NCI-H2081 treated with DMSO at 0.1 percent for 48 hours (cell line): ENCODE results near the gene TRNAU1AP.
A peak's percentile ranks its signal among the peaks of the same experiment; 100 is the strongest.
"Not testable (repeated sequence)": the region's sequence is repeated elsewhere in the genome, so short reads cannot be mapped to it uniquely, and the experiment has no call there.

Experiments
- DNase-seq: peaks from one replicate; lab custom pipeline; 2025; lab: John Stamatoyannopoulos, UW

TRNAU1AP gene

DNA sequence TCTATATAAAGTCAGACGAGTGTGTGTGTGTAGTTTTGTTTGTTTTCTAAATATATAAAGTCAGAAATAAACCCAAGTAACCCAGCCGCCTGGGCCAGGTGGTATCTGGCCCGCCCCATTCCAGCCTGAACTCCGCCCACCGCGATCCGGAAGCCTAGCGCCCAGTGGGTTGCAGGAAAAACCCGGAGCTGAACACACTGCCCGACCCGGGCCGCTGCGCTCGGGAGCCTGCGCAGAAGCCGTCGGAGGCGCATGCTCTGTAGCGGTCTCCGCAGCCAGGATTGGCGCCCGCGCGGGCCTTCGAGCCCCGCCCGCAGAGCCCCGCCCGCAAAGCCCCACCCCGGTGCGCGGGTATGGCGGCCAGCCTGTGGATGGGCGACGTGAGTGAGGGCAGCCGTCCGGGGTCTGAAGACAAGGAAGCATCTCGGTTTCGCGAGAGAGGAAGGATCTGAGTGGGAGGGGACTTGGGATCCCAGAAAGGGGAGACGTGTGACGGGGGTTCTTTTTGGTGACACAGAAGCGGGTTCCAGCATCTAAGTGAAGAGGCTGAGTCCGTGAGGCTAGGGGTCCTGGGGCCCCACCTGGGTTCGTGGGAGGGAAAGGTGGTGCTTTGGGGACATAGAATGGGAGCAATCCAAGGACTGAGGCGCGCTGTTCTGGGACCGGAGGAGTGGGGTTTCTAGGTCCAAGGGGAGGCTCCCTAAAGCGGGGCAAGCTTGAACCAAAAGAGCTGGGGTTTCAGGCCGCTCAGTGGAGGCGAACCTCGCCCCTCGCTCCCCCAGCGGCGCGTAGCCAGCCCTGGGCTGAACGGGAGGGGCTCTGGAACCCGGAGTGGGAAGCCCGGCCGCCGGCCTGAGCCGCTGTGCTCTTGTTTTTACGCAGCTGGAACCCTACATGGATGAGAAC, at the start of gene TRNAU1AP:
Gene TRNAU1AP (plus strand): TSS at position 328 of the 906 bp plus-strand sequence. CDS start 26 bp downstream, at position 354.
- peak; percentile 67 for DNase-seq

DNA sequence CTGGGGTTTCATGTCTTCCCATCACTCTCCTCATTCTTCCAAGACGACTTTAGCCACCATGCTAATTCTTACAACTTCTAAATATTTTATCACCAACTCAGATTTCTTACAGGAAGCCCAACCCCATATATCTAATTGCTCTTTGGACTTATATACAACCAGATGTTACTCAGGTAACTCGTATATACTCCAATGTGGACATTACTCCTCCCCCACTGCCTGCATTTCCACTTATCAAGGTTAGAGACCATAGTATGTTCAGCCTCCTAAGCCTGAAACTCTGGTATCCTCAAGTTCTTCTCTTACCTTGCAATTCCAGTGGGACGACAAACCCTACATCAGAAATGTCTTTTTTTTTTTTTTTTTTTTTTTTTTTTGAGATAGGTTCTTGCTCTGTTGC, 49.8 kb upstream of the TRNAU1AP start:
- no peak for DNase-seq

DNA sequence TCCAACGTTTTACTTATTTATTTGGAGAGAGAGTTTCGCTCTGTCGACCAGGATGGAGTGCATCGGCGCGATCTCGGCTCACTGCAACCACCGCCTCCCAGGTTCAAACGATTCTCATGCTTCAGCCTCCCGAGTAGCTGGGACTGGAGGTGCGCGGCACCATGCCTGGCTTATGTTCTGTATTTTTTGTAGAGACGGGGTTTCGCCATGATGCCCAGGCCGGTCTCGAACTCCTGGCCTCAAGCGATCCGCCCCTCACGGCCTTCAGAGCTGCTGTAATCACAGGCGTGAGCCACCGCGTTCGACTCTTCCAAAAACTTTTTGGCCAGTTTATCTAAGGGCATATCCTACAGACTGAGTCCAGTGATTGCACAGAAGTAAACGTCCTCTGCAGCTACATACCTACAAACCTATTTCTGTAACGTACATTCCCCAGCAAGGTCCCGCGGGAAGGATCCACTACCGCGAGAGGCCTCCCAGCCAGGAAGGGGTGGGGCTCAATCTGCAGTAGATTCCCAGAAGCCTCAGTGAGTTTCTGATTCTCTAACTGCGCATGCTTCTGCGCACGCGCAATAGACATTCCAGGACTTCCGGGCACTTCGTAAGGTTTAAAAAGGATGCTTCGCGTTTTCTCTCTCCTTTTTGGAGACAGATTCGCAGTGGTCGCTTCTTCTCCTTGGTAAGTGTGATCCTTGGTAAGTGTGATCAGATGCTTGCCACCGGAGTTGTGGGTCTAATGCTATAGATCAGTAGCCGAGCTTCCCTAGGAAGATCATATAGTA, 47.3 kb upstream of the TRNAU1AP start, which contains the start of gene RCC1:
Gene RCC1 (plus strand): TSS at position 638 of the 782 bp plus-strand sequence. CDS start 23,824 bp downstream, outside the sequence.
- DNase-seq = peak; percentile 95

DNA sequence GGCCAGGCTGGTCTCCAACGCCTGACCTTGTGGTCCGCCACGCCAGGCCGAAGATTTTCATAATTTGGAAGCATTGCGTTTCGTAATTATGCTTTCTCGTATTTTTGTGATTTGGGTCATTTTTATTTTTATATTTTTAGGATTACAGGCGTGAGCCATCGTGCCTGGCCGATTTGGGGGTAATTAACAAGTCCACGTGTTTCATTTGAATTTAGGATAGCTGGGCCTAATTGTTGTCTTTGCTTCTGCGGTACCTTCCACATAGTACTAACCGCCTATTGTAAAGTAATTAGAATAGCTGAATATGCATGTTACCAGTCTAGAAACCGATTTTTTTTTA, 46.0 kb upstream of the TRNAU1AP start:
- DNase-seq = no peak

DNA sequence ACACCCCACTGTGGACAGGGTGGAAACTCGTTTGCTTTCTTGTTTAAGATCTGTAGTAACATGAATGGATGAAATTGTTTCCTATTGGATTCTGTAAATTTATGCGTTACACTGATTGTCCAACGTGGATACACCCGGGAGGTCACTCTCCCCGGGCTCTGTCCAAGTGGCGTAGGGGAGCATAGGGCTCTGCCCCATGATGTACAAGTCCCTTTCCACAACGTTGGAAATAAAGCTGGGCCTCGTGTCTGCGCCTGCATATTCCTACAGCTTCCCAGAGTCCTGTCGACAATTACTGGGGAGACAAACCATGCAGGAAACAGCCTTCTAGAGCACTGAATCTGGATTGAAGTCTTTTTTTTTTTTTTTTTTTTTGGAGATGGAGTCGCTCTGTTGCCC, 45.6 kb upstream of the TRNAU1AP start:
- no peak for DNase-seq

DNA sequence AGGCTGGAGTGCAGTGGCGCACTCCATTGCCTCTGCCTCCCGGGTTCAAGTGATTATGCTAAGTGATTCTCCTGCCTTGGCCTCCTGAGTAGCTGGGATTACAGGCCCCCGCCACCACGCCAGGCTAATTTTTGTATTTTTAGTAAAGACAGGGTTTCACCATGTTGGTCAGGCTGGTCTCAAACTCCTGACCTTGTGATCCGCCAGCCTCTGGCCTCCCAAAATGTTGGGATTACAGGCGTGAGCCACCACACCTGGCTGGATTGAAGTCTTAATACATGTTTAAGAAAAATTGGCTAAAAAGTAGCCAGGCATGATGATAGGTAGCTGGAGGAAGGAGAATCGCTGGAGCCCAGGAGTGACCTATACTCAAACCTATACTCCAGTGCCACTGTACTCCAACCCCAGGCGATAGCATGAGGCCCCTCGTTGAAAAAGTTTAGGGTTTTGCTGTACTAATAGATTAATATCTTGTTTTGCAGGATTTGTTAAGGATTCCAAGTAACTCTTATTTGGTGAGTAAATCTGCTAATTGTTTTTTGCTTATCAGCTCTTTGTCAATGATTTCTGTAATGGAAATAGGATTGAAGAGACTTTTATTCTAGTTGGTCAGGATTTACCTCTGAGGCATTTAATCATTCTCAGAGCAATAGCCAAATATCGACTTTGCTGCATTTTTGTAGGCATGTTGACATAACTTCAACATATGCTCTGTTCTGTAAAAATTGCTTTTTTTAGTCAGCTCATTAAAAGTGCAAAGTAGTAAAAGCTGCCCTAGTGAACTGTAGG, 45.0 kb upstream of the TRNAU1AP start:
- DNase-seq = no peak

DNA sequence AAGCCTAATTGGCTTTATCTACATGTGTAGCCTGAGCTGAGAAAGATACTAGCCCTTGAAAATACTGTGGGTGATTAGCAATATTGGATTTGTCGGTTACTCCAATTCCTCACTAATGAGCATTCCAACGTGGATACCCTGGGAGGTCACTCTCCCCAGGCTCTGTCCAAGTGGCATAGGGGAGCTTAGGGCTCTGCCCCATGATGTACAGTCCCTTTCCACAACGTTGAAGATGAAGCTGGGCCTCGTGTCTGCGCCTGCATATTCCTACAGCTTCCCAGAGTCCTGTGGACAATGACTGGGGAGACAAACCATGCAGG, 44.5 kb upstream of the TRNAU1AP start:
- no peak for DNase-seq

DNA sequence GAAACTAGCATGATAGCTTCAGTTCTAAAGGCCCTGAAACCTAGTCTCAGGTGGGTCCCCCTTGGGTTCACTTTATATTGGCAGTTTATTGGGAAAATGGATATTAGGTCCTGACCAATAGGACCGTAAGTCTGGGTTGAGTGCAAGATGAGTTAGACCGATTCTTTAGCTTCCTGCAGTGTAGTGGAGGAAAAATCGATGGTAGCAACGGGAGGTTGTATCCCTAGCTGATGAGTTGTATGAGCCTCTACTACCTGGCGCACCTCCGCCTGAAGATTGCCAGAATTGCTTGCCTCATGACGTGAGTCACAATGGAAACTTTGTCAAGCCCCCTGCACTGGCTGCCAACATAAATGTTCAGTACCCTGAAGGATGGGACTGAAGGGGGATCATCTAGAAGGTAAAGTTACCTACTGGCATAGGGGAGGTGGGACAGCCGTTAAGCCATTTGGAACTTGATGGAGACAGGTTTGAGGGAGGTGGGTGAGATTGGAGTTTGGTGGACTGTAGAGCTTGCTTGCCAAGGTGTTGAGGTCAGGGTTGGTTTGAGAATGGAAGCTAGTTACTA, 43.1 kb upstream of the TRNAU1AP start:
- DNase-seq = no peak

DNA sequence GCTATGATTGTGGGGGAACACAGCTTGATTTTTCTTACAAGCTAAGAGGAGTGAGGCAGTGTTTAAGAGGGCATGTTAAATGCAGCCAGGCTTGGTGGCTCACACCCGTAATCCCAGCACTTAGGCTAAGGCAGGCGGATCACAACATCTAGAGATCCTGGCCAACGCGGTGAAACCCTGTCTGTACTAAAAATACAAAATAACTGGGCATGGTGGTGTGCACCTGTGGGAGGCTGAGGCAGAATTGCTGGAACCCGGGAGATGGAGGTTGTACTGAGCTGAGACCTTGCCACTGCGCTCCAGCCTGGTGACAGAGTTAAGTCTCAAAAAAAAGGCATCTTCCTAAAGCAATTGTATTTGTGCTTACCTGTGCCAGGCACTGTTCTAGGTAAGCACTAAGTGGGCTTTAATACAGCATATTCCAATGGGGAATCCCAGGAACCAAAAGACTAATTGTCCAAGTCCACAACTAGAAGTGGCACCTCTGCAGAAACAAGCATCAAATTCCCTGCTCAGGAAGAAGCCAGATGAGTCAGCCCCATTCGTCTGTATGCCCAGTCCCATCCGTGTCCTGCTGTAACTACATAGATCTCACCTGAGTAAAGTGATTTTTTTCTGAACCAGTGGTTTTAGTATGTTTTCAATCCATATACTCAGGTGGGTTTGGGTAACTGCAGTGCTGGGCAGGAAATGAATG, 42.5 kb upstream of the TRNAU1AP start:
- no peak for DNase-seq

DNA sequence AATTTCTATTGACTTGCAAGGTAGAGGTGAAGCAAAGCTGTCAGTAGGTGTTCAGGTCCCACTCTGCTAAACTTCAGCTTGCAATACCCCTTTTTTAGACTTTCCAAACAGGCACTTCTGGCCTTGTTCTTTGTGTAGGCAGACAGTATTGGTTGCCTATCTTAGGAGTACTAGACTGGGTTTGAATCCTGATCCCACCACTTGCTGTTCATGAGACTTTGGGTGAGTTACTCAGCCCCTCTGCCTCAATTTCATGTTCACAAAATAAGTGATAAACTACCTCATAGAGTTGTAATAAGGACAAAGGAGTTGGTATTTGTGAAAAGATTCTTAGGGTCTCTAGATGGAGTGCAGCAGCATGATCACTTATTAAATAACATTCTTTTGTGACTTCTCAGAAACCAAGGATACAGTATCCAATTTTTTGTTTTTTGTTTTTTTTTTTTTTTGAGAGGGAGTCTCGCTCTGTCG, 41.9 kb upstream of the TRNAU1AP start:
- no peak for DNase-seq

DNA sequence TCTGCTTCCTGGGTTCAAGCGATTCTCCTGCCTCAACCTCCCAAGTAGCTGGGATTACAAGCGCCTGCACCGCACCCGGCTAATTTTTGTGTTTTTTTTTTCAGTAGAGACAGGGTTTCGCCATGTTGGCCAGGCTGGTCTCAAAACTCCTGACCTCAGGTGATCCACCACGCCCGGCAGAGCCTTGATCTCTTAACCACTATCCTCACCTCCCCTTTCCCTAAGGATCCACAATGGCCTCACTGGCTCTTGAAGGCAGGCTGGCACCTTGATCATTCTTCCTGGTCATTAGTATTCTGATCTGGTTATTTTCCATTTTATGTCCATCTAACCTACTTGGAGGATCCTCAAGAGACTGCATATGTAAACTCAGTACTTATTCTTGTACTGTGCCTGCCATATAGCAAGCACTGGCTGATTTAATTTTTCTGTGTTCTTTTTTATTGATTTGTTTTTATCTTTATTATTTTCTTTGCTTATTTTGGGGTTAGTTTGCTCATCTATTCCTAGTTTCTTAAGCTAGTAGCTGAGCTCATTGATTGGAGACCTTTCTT, 40.8 kb upstream of the TRNAU1AP start:
- no peak for DNase-seq

DNA sequence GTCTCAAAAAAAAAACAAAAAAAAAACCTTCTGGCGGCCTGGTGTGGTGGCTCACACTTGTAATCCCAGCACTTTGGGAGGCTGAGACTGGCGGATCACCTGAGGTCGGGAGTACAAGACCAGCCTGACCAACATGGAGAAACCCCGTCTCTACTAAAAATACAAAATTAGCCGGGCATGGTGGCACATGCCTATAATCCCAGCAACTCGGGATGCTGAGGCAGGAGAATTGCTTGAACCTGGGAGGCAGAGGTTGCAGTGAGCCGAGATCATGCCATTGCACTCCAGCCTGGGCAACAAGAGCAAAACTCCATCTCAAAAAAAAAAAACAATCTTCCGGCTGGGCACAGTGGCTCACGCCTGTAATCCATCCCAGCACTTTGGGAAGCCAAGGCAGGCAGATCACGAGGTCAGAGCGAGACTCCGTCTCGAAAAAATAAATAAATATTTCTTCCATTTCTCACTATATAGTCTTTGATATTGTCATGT, 38.4 kb upstream of the TRNAU1AP start:
- DNase-seq = not testable (repeated sequence)

DNA sequence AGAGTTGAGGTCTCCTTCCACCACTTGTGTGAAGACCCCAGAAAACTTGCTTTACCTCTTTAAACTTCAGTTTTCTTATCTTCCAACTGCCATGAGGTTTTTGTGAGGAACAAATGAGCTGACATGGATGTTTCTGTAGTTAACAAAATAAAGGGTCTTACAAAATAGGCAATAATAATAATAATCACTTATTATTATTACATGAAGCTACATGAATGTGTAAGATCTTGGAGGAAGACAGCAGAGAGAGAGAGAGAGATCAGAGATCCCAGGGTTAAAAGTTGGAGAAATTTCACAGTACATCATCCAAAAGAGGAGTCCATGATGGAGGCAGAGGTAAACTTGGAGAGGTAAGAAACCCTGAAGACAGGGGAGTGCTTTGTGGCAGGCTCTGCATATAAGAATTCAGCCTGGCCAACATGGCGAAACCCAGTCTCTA, 36.3 kb upstream of the TRNAU1AP start:
- no peak for DNase-seq

DNA sequence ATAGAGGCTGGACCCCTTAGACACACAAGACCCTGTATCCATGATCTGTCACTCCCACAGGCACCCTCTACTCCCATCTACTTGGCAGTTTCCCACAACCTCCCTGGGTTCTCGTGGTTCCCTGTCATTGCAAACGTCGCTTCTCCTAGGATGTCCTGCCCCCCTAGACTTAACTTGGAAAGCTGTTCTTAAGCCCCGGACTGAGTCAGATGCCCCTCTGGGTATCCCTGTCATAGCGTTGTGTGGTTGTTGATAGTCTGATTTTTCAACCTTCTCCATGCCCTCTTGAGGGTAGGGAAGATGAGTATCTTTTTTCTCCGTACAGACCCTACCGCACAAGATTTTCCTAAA, 35.3 kb upstream of the TRNAU1AP start:
- no peak for DNase-seq

DNA sequence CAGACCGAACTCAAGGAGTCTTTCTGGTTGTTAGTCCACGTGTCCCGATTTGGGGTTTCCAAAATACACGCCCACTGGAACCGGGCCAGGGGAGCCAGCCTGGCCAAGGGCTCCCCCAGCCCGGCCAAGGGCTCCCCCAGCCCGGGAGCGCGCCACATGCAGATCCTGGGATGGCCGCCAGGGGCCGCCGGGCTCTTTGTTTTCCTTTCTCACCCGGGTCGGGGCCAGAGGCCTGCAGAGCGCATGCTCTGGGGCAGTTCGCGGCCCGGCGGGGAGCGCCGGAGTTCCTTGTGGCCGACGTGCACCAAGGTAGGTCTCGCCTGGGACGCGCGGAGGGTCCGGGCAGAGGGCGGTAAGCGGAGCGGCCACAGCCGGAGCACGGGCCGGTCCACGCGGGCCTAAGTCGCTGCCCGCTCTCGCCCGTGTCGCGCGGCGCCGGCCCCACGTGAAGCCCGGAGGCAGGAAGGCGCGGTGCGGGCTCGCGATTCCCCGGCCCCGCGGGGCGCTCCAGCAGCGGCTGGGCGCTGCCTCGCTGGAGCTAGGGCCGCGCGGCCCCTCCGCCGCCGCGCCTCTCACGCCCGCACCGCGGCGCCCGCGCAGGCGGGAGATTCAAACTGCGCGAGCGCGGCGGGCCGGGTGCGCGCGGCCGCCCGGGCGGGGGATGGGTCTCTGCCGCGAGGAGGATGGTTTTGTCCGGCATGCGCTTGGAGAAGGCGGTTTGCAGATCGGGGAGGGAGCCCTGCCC, 34.7 kb upstream of the TRNAU1AP start:
- DNase-seq = peak; percentile 56

DNA sequence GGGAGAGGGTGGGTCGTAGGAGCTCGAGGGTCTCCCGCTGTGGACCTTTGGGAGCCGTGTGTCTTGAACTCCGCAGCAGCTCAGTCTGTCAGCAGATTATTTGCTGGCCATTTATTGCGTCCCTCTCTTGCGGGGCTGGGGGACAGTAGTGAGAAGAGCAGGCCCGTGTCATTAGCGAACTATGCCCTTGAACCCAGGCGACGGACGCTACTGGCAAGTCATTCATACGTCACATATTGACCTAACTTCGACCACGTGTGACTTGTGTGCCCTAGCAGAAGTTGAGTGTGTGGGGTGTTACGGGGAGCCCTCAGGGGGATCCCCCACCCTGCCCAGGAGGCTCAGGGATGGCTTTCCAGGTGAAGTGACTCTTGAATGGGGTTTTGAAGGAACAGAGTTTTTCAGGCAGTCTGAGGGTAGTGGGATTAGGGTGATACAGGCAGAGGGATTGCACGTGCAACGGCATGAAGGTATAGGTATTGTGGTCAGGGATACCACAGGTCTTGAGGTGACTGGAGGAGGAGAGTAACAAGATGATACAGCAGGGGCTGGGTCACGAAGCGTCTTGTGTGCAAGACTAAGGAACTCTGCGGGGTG, 34.0 kb upstream of the TRNAU1AP start:
- DNase-seq = no peak

DNA sequence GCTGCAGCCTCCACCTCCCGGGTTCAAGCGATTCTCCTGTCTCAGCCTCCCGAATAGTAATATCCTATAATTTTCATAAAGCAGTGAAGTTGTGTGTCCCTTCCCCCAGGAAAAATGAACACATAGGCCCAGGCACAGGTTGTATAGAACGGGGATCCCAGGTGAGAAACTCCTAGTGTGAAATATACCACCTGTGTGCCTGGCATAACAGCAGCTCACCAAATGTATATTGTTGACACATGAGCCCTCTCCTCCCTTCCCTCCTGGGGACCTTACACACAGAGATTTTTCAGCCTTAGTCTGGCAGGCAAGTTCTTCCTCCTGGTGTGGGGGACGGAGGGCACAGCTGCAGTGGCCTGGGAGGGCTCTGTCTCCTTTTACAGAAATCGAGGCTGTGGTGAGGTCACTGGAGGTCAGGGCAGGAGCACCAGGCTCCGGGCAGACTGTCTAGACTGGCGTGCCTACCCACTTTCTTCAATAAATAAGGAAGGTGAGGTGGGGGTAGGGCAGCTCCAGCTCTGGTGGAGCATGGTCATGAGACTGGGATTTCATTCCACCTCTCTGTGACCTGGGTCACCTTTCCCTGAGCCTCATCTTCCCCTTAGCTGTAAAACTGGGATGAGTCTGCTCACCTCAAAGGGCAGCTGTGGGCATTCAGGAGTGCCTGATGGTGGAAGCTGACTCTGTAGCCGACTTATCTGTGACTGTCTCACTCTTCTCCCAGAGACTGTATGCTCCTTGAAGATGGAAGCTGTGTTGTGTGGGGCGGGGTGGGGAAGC, 32.7 kb upstream of the TRNAU1AP start:
- no peak for DNase-seq

DNA sequence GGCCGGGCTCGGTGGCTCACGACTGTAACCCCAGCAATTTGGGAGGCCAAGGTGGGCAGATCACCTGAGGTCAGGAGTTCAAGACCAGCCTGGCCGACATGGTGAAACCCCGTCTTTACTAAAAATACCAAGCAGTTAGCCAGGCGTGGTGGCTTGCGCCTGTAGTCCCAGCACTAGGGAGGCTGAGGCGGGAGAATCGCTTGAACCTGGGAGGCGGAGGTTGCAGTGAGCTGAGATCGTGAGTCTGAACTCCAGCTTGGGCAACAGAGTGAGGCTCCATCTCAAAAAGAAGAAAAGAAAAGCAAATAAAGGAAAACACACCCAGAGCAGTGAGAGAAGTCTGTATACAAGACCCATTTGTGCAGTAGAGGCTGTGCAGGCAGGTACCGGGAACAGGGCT, 32.1 kb upstream of the TRNAU1AP start:
- DNase-seq = not testable (repeated sequence)
